NCI-H345 treated with DMSO at 0.1 percent for 48 hours (cell line): ENCODE measurements around the gene FAM174B.

Experiments
- DNase-seq: peaks from one replicate; lab custom pipeline; 2025; ENCODE audit not compliant: unreplicated experiment; lab: John Stamatoyannopoulos, UW

Gene FAM174B

GRCh38 chr15:92574566-92574965, 81.0 kb downstream of the FAM174B start:
- DNase-seq = no peak

- no peak for DNase-seq
Observed at GRCh38 chr15:92574161-92574560, 81.4 kb downstream of the FAM174B start.

- DNase-seq = no peak
Observed at GRCh38 chr15:92571824-92572223, 83.8 kb downstream of the FAM174B start.

GRCh38 chr15:92570391-92570790, 85.2 kb downstream of the FAM174B start:
- no peak for DNase-seq

GRCh38 chr15:92569778-92570177, 85.8 kb downstream of the FAM174B start:
- DNase-seq = no peak
